Activated CD8-positive, alpha-beta memory T cell treated with anti-CD3 and anti-CD28 coated beads for 36 hours (primary cell): Measurements from ENCODE around the gene PARP14. TPM values are rescaled to one million over a fixed set of nuclear protein-coding genes. Genes with fewer than 3 reads are reported as not detected.
"Not testable (repeated sequence)": the region's sequence is repeated elsewhere in the genome, so short reads cannot be mapped to it uniquely, and the experiment has no call there.

Experiments used
- CTCF ChIA-PET: fragments of 350-600 bp; sonication (Branson Sonifier 250); formaldehyde crosslinking; loops from one replicate; lab custom pipeline; 2021; ENCODE audit warnings: antibody characterized with exemption; lab: Charles Lee
- POLR2A ChIA-PET: fragments of 350-600 bp; sonication (Branson Sonifier 250); formaldehyde crosslinking; loops from one replicate; lab custom pipeline; 2021; ENCODE audit warnings: antibody characterized with exemption; lab: Charles Lee
- total RNA-seq, 2 experiments: library from RNA; stranded (reverse); gene quantifications; one replicate each; pipeline ENCODE4 v1.2.3, GENCODE V29; 2021

The PARP14 gene
- total RNA-seq, 2 experiments from 2014 or later: 40.7 to 42.2 TPM

GRCh38 chr3:122671553-122671952 is 9.1 kb upstream of the PARP14 start:
- POLR2A ChIA-PET: no interaction called here
- CTCF ChIA-PET: no interaction called here

- POLR2A ChIA-PET: no interaction called here
- CTCF ChIA-PET: no interaction called here
Measured at GRCh38 chr3:122674339-122674738, 6.3 kb upstream of the PARP14 start.

GRCh38 chr3:122676759-122677158 is 3.9 kb upstream of the PARP14 start:
- ChIA-PET CTCF (interaction anchor here (1.2 to 6.1 kb wide), 3 partner anchors 109 to 117 kb away, joined by 3 to 69 read pairs (median 4); no protein-coding TSS in a partner anchor), POLR2A (no interaction called here)

DNA sequence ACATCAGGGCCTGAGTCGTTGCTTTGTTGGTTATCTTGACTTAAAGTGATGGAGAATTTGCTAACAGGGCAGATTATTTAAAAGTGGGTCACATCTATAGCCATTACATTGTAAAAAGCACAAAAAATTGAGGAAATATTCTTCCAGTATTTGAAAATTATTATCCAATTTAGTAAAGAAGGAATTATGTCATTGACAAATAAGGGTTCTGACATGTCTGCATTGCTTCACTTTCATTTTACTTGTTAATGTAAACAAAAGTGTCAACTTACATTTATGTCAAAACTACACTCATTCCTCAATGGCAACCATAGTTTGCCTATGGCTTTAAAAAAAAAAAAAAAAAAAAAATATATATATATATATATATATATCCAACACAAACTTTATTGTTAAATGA is 3.4 kb upstream of the PARP14 start:
- POLR2A ChIA-PET: no interaction called here
- CTCF ChIA-PET: interaction anchor here (0.7 to 6.1 kb wide), 4 partner anchors 110 to 373 kb away, joined by 3 to 69 read pairs (median 4); no protein-coding TSS in a partner anchor

DNA sequence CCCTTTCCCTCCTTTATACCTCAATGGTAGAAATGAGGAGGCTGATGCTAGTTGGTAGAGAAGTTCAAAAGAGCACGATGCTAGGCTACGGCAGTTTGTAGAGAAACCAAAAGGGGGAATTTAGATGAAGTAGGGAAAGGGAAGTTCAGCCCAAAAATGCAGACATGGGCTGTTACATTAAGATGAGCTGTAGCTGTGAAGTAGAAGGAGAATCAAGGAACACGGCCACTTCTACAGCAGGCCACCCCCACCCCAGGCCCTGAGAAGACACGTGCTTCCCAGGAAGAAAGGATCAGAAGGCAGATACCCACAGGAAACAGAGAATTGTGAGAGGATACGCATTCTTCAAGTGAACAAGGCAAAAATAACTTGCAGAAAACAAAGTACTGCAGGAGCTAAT is 2.1 kb upstream of the PARP14 start:
- ChIA-PET CTCF (interaction anchor here (0.8 to 6.1 kb wide), 9 partner anchors 9 to 170 kb away, joined by 3 to 69 read pairs (median 5); partner anchors contain the start of genes DTX3L and PARP9), POLR2A (interaction anchor here (0.9 to 1.6 kb wide), 2 partner anchors 263 to 294 kb away, joined by 3 to 4 read pairs; partner anchors contain the start of genes FAM162A and WDR5B)

DNA sequence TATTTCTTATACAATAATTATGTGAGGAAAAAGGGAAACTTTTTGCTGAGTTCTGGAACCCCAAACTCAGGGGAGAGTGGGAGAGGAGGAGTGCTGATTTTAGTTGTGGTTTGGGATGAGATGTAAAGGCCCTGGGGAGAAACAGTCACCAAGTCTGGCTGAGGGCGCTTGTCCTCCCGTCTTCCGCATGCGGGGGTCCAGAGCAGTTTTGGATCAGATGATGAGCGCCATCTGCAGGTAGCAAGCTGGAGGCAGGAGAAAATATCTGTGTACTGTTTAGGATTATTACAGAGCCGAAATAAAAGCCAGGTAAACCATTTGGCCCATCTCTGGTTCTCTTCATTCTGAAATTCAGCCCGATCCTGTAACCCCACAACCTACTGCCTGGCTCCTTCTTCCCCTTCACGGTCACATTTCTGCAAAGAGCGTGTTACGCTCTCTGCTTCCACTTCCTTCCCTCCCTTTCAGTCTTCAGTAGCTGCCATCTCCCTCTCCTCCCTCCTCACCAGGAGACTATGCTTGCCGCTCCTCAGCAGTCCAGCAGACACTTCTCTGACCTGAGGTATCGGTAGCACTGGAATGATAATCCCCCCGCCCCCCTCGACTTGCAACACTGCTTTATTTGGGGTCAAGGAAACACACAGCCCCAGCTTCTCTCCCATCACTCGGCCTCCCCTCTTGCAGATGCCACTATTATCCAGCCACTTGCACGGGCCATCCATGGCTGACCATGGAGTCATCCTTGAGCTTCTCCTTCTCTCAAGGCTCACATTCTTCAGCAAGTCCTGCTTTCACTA is 1.4 kb upstream of the PARP14 start:
- CTCF ChIA-PET: interaction anchor here (0.6 to 6.1 kb wide), 20 partner anchors 9 to 1133 kb away, joined by 3 to 69 read pairs (median 4); partner anchors contain the start of genes DTX3L, FAM162A and PARP9

DNA sequence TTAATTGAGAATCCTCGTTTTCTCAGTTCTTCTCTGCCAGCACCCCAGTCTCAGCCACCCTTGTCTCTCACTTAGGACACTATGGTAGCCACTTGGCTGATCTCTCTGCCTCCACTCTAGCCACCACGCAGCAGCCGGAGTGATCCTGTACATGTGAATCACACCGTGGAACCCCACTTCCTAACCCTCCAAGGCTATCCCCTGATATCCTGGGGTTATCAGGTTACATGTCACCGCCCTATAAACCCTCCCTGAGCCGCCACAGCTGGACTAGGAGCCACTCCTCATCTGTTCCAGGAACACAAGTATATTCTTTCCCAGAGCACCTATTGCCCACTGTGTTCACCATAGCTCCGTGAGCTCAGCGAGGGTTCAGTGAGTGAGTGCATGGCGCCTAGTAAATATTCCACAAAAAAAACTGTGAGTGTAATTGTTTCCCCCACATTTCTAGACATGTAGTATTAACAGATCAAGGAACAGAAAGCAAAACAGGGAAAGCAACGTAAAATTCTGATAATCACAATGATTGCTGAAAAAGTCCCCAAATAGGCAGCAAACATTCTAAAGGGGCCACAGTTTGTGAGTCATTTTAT is 661 bp upstream of the PARP14 start:
- ChIA-PET CTCF (interaction anchor here (0.6 to 6.1 kb wide), 17 partner anchors 8 to 1134 kb away, joined by 3 to 69 read pairs (median 5); partner anchors contain the start of genes DTX3L, FAM162A and PARP9), POLR2A (interaction anchor here (0.6 to 2.0 kb wide), 6 partner anchors 10 to 296 kb away, joined by 3 to 14 read pairs (median 4); partner anchors contain the start of genes DTX3L, FAM162A and PARP9)

More for the DNA sequence above, 1.4 kb upstream of the PARP14 start:
- POLR2A ChIA-PET: interaction anchor here (0.7 to 2.0 kb wide), 5 partner anchors 10 to 295 kb away, joined by 3 to 14 read pairs (median 3); partner anchors contain the start of genes DTX3L, FAM162A, PARP9 and WDR5B

DNA sequence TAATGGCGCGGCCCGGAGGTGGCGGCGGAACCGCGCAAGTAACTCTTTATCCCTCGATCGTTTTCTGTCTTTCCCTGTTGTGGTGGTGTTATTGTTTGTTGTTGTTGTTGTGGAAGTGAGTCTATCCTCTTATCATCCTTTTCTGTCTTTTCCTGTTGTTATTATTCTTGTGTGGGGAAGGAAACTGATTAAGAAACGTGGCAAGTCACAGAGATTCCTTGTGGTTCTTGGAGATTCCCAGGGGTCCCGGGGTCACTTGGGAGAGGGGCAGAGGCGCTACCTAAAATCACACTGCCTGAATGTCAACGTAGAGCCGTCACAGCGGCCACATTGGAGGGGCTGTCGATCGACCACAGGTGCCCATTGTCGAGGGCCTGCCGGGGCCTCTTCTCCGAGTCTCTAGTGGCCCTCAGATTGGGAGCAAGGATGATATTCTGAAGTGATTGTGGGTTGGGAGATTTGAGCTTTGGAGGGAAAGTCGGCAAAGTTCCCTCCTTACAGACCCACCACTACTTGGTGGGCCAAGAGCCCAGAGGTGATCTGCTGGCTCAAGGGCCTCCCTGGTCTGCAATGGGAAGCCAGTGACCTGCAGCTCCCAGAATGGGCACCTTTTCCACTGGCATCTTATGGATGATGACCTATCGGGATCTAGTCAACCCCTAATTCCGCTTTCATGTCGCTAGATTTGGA is 790 bp downstream of the PARP14 start:
- POLR2A ChIA-PET: interaction anchor here (0.5 to 2.0 kb wide), 3 partner anchors 117 to 265 kb away, joined by 4 to 14 read pairs (median 7); partner anchors contain the start of genes DTX3L and PARP9
- CTCF ChIA-PET: interaction anchor here (1.0 to 6.1 kb wide), 2 partner anchors 122 to 289 kb away, joined by 3 to 69 read pairs; no protein-coding TSS in a partner anchor

- POLR2A ChIA-PET: interaction anchor here (1.5 kb wide), 1 partner anchor 265 kb away, joined by 4 read pairs; no protein-coding TSS in a partner anchor
- CTCF ChIA-PET: interaction anchor here (6.1 kb wide), 1 partner anchor 123 kb away, joined by 69 read pairs; no protein-coding TSS in a partner anchor
Measured at GRCh38 chr3:122681974-122682409, 1.4 kb downstream of the PARP14 start.

- CTCF ChIA-PET, POLR2A ChIA-PET: not testable (repeated sequence)
Measured at GRCh38 chr3:122682778-122683411, 2.3 kb downstream of the PARP14 start.

- ChIA-PET POLR2A (interaction anchor here (0.6 to 1.0 kb wide), 2 partner anchors 28 to 303 kb away, joined by 3 read pairs; partner anchors contain the start of gene FAM162A), CTCF (interaction anchor here (0.9 to 1.5 kb wide), 2 partner anchors 8 kb away, joined by 4 to 5 read pairs; no protein-coding TSS in a partner anchor)
Measured at GRCh38 chr3:122687298-122687697, 6.7 kb downstream of the PARP14 start.

GRCh38 chr3:122688996-122689395 is 8.4 kb downstream of the PARP14 start:
- ChIA-PET POLR2A (no interaction called here), CTCF (no interaction called here)

DNA sequence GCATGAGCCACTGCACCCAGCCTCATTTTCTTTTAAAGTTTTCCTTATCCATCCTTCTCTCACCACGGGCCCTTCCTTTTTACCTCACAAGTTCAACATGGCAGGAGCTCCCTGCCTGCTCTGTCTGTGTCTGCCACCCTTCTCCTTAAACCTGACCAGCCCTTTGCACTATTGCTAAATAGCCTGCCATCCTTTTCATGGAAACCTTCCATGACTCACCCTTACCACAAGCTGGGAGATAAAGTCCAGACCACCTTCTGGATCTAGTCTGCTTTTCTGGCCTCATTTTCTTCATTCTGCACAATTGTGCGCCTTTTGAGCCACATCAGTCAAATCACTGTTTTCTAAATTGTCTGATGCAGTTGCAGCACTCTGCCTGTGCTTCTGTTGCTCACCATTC is 8.9 kb downstream of the PARP14 start:
- CTCF ChIA-PET: no interaction called here
- POLR2A ChIA-PET: interaction anchor here (0.7 kb wide), 1 partner anchor 23 kb away, joined by 3 read pairs; no protein-coding TSS in a partner anchor

- ChIA-PET CTCF (no interaction called here), POLR2A (interaction anchor here (0.7 kb wide), 1 partner anchor 22 kb away, joined by 3 read pairs; no protein-coding TSS in a partner anchor)
Measured at GRCh38 chr3:122690096-122690495, 9.5 kb downstream of the PARP14 start.

- POLR2A ChIA-PET: no interaction called here
- CTCF ChIA-PET: no interaction called here
Measured at GRCh38 chr3:122691195-122691594, 10.6 kb downstream of the PARP14 start.

- CTCF ChIA-PET: no interaction called here
- POLR2A ChIA-PET: no interaction called here
Measured at GRCh38 chr3:122692674-122693073, 12.0 kb downstream of the PARP14 start.

GRCh38 chr3:122694966-122695365 is 14.3 kb downstream of the PARP14 start:
- CTCF ChIA-PET: interaction anchor here (1.3 kb wide), 1 partner anchor 8 kb away, joined by 5 read pairs; no protein-coding TSS in a partner anchor
- POLR2A ChIA-PET: no interaction called here
